Lower leg skin (tissue), 3 donors: ENCODE measurements around the gene COX6A2.

Experiments
- CTCF ChIP-seq, 3 donors: fragments of 450-650 bp; IDR thresholded peaks; one replicate each; pipeline ENCODE4 v1.5.1; 2016; ENCODE audit warnings: antibody characterized with exemption in 3 of 3, mild to moderate bottlenecking in 3 of 3, moderate library complexity in 2 of 3
- POLR2A ChIP-seq, 2 donors: fragments of 450-650 bp; IDR thresholded peaks; one replicate each; pipeline ENCODE4 v1.6.1; 2016 to 2017; ENCODE audit warnings: antibody characterized with exemption in 2 of 2, mild to moderate bottlenecking in 1 of 2, moderate library complexity in 1 of 2

- no peak for TF ChIP-seq CTCF (IDR thresholded peaks at IDR 0.05)
- no peak for TF ChIP-seq POLR2A (IDR thresholded peaks at IDR 0.05)
Observed at GRCh38 chr16:31429314-31429713, 1.2 kb upstream of the COX6A2 start.
